Adrenal gland (tissue), 5 donors: ENCODE measurements around the gene SLC6A12.

Source experiments
- CTCF ChIP-seq, 6 experiments: fragments of 450-650 bp in 4 of 6; fragments of 200-600 bp in 2 of 6; sonication (generic) in 1 of 6; IDR thresholded peaks; 1 replicate in 5 of 6; 2 replicates in 1 of 6; pipeline versions ENCODE4 v1.5.1 to v1.8.0; 2016 to 2021; ENCODE audit warnings: antibody characterized with exemption in 6 of 6, mild to moderate bottlenecking in 2 of 6, moderate library complexity in 1 of 6
- POLR2A ChIP-seq, 2 donors: fragments of 450-650 bp; IDR thresholded peaks; one replicate each; pipeline ENCODE4 v1.6.1; 2017; ENCODE audit warnings: antibody characterized with exemption in 2 of 2, mild to moderate bottlenecking in 2 of 2, moderate library complexity in 1 of 2
- donor health status: DM: no; HTN: no; CAD: no.

- TF ChIP-seq POLR2A (IDR thresholded peaks at IDR 0.05) (no peak), CTCF (IDR thresholded peaks at IDR 0.05) (no peak)
Measured at GRCh38 chr12:224330-224729, 10.4 kb upstream of the SLC6A12 start.
